ENCODE measurements around the gene EMP2. TPM values are rescaled to one million over a fixed set of nuclear protein-coding genes. Genes with fewer than 3 reads are reported as not detected.

EMP2 gene
- total and polyA plus RNA-seq, 2 of the 4 experiments (the other 2 are of a cell fraction), result 13.8 to 18.3 TPM

GRCh38 chr16:10605636-10606035 is 25.2 kb upstream of the EMP2 start:
- no peak overlapping the region for H2BK20ac ChIP-seq (ENCODE audit: low read depth, low read length)
- no peak overlapping the region for H2AK5ac ChIP-seq (ENCODE audit: low read depth, low read length)
- no peak overlapping the region for H4K8ac ChIP-seq (ENCODE audit: low read depth in 2 of 2, low read length in 2 of 2)
- no peak overlapping the region for H3K4ac ChIP-seq (ENCODE audit: low read depth, low read length)
- no peak overlapping the region for H3K4me2 ChIP-seq (ENCODE audit: low read depth, low read length)
- no peak overlapping the region for H4K91ac ChIP-seq (ENCODE audit: insufficient read depth, low read depth, low read length)
- TF ChIP-seq RCOR1 (IDR thresholded peaks at IDR 0.05; ENCODE audit: insufficient replicate concordance, low read length), result no peak
- TF ChIP-seq BHLHE40 (IDR thresholded peaks at IDR 0.05; ENCODE audit: low read depth, low read length), result no peak
- TF ChIP-seq CTCF (conservative IDR thresholded peaks at IDR 0.05; ENCODE audit: low read depth, low read length), result no peak
- TF ChIP-seq NFE2L2 (IDR thresholded peaks at IDR 0.05; ENCODE audit: low read depth, low read length), result no peak
- no peak for TF ChIP-seq RAD21 (IDR thresholded peaks at IDR 0.05; ENCODE audit: low read length)
- TF ChIP-seq SMC3 (IDR thresholded peaks at IDR 0.05; ENCODE audit: low read depth, low read length), result no peak
- TF ChIP-seq CHD1 (IDR thresholded peaks at IDR 0.05; ENCODE audit: low read depth, low read length), result no peak
- TF ChIP-seq MAZ (IDR thresholded peaks at IDR 0.05; ENCODE audit: borderline replicate concordance, low read depth, low read length), result no peak
- TF ChIP-seq, protein P1, sequence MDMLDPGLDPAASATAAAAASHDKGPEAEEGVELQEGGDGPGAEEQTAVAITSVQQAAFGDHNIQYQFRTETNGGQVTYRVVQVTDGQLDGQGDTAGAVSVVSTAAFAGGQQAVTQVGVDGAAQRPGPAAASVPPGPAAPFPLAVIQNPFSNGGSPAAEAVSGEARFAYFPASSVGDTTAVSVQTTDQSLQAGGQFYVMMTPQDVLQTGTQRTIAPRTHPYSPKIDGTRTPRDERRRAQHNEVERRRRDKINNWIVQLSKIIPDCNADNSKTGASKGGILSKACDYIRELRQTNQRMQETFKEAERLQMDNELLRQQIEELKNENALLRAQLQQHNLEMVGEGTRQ (IDR thresholded peaks at IDR 0.05; ENCODE audit: low read depth, low read length), result no peak
- no peak for TF ChIP-seq POLR2A (IDR thresholded peaks at IDR 0.05; ENCODE audit: low read depth, low read length)
- no peak for TF ChIP-seq ELK1 (IDR thresholded peaks at IDR 0.05; ENCODE audit: borderline replicate concordance, low read depth, low read length)
- TF ChIP-seq RFX5 (IDR thresholded peaks at IDR 0.05; ENCODE audit: low read depth, low read length), result no peak
- H2BK120ac ChIP-seq (ENCODE audit: low read depth, low read length), result no peak overlapping the region
- ChIA-PET POLR2A (ENCODE audit: unreplicated experiment) (no interaction called here), CTCF (no interaction called here)
- no peaks in the 10 kb centered on the region for H4K20me1 ChIP-seq (ENCODE audit: insufficient read depth, low read length)
- no peak overlapping the region for H3K9ac ChIP-seq (ENCODE audit: low read depth, low read length)
- ATAC-seq (ENCODE audit: low read depth) (no peak), DNase-seq (no peak)
- dilution Hi-C loops (cut with HindIII; ENCODE audit: low sequenced_read_pairs, unreplicated experiment), result no loop called here
- H3K4me1 ChIP-seq (ENCODE audit: control insufficient read depth, insufficient read depth, low read length), result peaks cover 9% of the 10 kb centered on the region
- H2AFZ ChIP-seq (replicated peaks; ENCODE audit: low read length, poor library complexity), result no peak overlapping the region
- in situ Hi-C loops (cut with MboI; ENCODE audit: low sequenced_read_pairs), result no loop called here
- intact Hi-C loops (cut with micrococcal nuclease), result no loop called here
- H4K5ac ChIP-seq (ENCODE audit: low read depth, low read length), result no peak overlapping the region
- no TSS peak for BruUV-seq (replicated peaks)
- no peak overlapping the region for H3K56ac ChIP-seq (ENCODE audit: extremely low read depth, insufficient read depth, low read length)
- H3K9me1 ChIP-seq (ENCODE audit: insufficient read depth, low read length), result no peaks in the 10 kb centered on the region
- no peak overlapping the region for H3K14ac ChIP-seq (replicated peaks; ENCODE audit: low read depth, low read length)
- WGBS, 2 experiments (ENCODE audit: extremely low coverage in 2 of 2, insufficient read length in 1 of 2), result no CpG with 5 or more reads among the region's 3 CpGs
- H2BK5ac ChIP-seq (ENCODE audit: low read depth, low read length, poor library complexity, severe bottlenecking), result no peak overlapping the region
- H3K79me1 ChIP-seq (ENCODE audit: low read depth in 1 of 2, low read length in 2 of 2), result no peaks in the 10 kb centered on the region
- H2BK15ac ChIP-seq (ENCODE audit: low read depth, low read length), result no peak overlapping the region
- H3K27ac ChIP-seq (ENCODE audit: insufficient read depth, low read length), result no peak overlapping the region
- no peak overlapping the region for H3K18ac ChIP-seq (ENCODE audit: low read depth, low read length)
- H3K27me3 ChIP-seq (ENCODE audit: control insufficient read depth, insufficient read depth, low read length), result peaks cover 4% of the 10 kb centered on the region; the same call in 1 of the 2 replicates
- H3K9me3 ChIP-seq (ENCODE audit: control insufficient read depth, insufficient read depth, low read length), result peaks cover 2% of the 10 kb centered on the region
- no peak overlapping the region for H3K4me3 ChIP-seq (ENCODE audit: insufficient read depth, low read depth, low read length)
- H3K23ac ChIP-seq (ENCODE audit: low read depth, low read length), result no peak overlapping the region
- no peak overlapping the region for H2AK9ac ChIP-seq (replicated peaks; ENCODE audit: low read depth, low read length, poor library complexity)
- no peaks in the 10 kb centered on the region for H3K36me3 ChIP-seq (ENCODE audit: control insufficient read depth, insufficient read depth, low read length)
